22Rv1 (cell line): ENCODE data around the gene DTD1.
A peak's percentile ranks its signal among the peaks of the same experiment; 100 is the strongest.

Source experiments
- H3K27ac ChIP-seq: fragments of 450-650 bp; 2 replicates; pipeline ENCODE4 v1.5.1; 2017
- CTCF ChIP-seq: fragments of 450-650 bp; IDR thresholded peaks from 2 replicates; pipeline ENCODE4 v1.5.1; 2017; ENCODE audit warnings: mild to moderate bottlenecking
- ZFX ChIP-seq: fragments of 450-650 bp; IDR thresholded peaks from 2 replicates; pipeline ENCODE4 v1.6.1; 2017; ENCODE audit warnings: antibody characterized with exemption, borderline replicate concordance

The DTD1 gene

GRCh38 chr20:18566892-18567738 is 20.7 kb upstream of the DTD1 start, which contains the start of gene SMIM26:
TSS of gene SMIM26 (plus strand) at chr20:18567432. CDS start at chr20:18567479, 47 bp downstream.
- peak within 1 kb of the TSS; percentile 79 for H3K27ac ChIP-seq
- no peak for TF ChIP-seq ZFX
- no peak for TF ChIP-seq CTCF

GRCh38 chr20:18567739-18568091 is 20.1 kb upstream of the DTD1 start:
- peak overlapping the region; percentile 79 for H3K27ac ChIP-seq
- no peak for TF ChIP-seq CTCF
- TF ChIP-seq ZFX: no peak

- TF ChIP-seq ZFX (no peak), CTCF (no peak)
- H3K27ac ChIP-seq: no peak overlapping the region
Observed at GRCh38 chr20:18571009-18571408, 16.8 kb upstream of the DTD1 start.

GRCh38 chr20:18571578-18571977 is 16.3 kb upstream of the DTD1 start:
- no peak overlapping the region for H3K27ac ChIP-seq
- TF ChIP-seq ZFX (no peak), CTCF (no peak)

GRCh38 chr20:18577942-18578341 is 9.9 kb upstream of the DTD1 start:
- TF ChIP-seq ZFX (no peak), CTCF (no peak)
- no peak overlapping the region for H3K27ac ChIP-seq

- TF ChIP-seq ZFX (no peak), CTCF (no peak)
- no peak overlapping the region for H3K27ac ChIP-seq
Observed at GRCh38 chr20:18578581-18578980, 9.3 kb upstream of the DTD1 start.

- H3K27ac ChIP-seq: no peak overlapping the region
- no peak for TF ChIP-seq CTCF
- no peak for TF ChIP-seq ZFX
Observed at GRCh38 chr20:18580012-18580411, 7.8 kb upstream of the DTD1 start.
